HG03565 (cell line): Measurements from ENCODE around the gene CELSR3.

ENCODE experiments used
- ATAC-seq: cut with Tn5 transposase; IDR thresholded peaks from one replicate; pipeline ENCODE4 v1.9.1; 2021; ENCODE audit warnings: mild to moderate bottlenecking, moderate library complexity; ENCODE audit not compliant: unreplicated experiment

Gene CELSR3

DNA sequence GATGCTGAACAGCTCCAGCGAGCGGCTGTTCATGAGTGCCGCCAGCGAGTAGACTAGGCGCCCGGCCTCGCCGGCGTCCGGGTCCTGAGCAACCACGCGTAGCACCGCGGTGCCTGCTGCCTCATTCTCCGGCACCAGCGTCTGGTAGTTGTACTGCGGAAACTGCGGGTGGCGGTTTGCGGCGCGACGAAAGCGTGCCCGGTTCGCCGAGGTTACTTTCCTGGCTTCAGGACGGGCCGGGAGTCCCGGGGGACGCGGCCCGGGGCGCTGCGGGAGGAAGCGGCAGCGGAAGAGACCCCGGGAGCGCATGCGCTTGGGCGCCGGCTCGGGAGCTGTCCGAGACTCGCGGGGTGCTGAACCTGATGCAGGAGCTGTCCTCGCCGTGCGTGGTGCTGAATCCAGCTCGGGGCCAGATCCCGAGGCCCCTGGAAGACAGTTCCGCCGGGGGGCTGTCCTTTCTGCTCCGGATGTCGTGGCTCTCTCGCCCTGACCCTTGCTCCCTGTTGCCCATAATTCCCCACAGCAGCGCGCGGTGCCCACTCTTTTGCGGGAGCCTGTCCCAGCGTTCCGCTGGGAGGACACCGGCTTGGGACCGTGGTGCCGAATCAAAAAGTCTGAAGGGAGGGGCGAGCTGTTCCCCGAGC is 1.1 kb downstream of the CELSR3 start:
- ATAC-seq = no peak

DNA sequence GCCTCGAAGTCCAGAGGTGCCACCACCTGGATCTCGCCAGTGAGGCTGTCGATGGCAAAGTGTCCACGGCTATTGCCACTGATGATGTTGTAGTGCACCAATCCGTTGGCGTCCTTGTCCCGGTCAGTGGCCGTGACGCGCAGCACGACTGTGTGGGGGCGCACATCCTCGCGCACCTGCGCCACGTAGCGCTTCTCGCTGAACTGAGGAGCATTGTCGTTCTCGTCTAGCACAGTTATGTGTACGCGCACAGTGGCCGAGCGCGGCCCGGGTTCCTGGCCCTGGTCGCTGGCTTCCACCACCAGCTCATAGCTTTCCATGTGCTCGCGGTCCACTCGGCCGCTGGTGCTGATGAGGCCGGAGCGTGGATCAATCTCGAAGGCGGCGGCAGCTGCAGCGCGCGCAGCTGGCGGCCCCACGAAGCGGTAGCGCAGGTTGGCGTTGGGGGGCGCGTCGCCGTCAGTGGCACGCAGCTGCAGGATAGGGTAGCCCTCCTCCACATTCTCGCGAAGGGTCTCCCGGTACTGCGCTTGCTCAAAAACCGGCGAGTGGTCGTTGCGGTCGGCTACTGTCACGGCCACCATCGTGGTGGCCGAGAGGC is 1.8 kb downstream of the CELSR3 start:
- no peak for ATAC-seq

DNA sequence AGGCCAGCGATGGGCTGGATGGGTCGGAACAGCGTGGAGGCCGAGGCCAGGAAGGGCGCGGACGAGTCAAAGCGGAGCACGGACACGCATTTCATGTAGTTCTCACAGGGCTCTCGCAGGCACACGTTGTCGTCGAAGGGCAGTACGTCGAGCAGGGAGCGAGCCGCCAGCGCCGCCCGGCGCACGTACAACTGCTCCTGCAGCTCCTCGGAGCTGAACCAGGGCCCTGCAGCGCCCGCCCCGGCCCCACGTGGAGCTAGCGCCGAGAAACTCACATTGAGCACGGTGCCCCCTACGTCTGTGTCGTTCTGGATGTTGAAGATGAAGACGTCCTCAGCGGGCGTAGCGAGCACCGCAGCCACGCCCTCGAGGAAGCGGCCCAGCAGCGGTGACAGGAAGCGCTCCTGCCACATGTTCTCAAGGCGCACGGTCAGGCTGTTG is 5.8 kb downstream of the CELSR3 start:
- no peak for ATAC-seq

DNA sequence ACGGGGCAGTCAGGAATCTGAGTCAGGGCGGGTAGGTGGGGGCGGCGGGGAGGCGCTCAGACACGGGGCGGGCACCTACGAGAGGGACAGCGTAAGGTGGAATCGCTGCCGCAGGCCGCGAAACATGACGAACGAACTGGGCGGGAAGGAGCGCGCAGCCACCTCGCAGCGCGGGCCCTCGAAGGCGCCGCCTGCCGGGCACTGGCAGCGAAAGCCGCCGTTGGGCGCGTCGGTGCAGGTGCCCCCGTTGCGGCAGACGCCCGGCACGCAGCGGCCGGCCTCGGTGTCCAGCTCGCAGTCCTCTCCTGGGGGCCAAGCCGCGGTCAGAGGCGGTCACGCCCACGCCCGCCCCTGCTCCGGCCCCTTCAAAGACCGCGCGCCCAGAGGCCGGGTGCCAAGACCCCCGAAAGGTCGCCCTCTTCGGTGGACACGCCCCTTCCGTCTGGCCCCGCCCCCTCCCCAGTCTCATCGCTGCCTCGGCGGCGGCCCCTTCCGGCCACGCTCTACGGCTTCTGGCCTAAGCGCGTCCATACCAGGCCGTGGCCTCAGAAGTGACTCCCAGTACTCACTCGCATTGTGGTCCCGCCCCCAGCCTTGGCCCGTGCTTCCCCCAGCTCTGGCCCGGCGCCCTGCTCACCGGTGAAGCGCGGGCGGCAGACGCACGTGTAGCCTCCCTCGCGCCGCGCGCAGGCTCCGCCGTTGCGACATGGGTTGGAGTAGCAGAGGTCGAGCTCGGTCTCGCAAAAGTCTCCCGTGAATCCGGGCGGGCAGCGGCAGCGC is 6.4 kb downstream of the CELSR3 start:
- ATAC-seq = peak; percentile 42

DNA sequence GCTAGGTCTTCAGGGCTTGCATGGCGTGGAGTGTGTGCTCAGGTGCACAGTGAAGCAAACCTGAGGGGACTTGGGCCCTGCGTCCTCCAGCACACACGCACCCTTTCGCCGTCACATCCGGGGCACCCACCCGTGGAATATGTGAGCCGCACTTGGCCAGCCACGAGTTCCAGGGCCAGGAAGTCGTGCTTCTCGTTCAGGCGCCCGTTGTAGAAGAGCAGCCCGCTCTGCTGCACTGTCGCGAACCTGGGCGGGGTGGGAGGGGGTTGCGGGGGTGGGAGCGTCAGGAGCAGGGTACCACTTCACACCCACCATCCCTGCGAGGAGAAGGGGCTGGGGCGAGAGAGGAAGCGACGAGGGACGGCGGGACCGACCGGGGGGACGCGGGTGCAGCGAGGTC is 7.1 kb downstream of the CELSR3 start:
- ATAC-seq = no peak

DNA sequence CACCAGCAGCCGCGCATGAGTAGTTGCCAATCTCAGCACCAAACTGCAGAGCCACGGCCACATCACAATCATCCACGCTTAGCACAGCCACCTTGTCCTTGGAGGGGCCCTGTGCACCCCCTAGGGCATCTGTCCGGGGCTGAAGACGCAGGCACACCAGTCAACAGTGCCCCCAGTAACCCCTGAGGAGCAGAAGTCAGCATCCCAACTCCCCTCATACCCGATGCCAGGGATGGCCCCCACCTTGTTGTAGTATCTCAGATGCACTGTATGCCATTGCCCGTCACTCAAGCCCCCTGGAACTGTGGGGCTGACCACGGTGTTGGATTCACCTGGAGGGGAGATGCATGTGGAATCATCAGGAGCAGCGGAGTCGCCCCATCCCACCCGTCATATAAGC is 7.6 kb downstream of the CELSR3 start:
- no peak for ATAC-seq

DNA sequence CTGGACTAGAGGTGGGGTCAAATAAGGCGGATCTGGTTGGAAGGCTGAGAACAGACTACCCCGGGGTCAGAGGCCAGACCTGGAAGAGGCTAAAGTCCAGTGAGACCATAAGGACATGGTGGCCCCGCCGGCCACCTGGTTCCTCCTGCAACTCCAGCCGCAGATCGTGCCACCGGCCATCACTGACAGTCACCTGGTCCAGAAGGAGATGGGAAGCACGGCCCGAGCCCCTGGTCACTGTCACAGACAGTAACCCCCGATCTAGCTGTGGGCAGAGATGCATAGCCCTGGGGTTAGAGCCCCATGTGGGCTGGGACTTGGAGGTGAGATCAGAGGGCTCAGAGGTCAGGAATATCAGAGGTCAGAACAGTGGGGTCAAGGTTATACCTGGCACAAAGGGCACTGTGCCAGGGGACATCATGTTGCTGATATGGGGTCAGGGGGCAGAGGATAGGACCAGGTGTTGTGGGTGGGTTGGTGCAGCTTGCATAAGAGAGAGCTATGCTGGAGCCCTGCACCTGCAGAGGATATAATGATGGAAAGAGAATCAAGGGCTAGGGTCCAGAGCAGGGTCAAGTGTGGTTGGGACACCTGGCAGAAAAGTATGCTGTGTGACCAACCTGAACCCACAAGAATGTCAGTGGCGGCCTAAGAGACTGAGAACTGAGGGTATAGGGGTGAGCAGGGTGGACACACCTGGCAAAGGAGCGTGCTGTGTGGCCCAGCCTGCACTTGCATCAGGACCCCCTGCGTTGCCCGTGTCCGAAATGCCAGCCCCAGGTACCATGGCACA is 9.6 kb downstream of the CELSR3 start:
- ATAC-seq = no peak

DNA sequence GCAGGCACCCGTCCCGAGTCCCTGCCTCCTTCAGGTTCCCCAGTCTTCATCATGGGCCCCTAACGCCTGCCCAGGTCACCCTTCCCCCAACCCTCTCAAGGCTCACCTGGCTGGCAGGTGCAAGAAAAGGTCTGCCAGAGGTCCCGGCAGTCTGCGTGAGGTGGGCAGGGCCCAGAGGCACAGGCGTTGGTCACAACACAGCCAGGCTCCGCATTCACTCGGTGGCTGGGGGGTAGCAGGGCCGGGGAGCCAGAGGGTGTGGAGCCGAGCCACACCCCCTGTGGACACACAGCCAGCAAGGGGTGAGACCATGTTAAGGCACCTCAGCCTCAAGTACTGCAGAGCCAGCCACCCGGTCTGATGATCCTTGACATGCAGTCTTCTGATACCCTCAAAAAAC is 10.9 kb downstream of the CELSR3 start:
- no peak for ATAC-seq

DNA sequence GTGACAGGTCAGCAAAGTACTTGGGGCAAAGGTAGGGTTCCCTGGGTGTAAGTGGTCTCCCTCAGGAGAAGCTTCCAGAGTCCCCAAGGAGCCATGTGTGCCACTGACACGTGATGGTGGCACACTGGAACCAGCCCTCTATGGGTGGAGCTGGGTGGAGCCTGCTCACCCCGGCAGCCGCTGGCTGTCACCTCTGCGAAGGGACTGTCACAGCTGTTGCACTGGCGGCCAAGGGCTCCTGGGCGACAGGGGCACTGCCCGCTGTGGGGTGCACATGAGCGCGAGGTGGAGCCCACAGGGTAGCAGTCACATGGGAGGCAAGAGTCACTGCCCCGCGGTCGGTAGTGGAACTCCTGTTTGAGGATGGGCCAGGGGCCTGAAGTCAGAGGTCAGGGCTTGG is 12.0 kb downstream of the CELSR3 start:
- ATAC-seq = no peak

DNA sequence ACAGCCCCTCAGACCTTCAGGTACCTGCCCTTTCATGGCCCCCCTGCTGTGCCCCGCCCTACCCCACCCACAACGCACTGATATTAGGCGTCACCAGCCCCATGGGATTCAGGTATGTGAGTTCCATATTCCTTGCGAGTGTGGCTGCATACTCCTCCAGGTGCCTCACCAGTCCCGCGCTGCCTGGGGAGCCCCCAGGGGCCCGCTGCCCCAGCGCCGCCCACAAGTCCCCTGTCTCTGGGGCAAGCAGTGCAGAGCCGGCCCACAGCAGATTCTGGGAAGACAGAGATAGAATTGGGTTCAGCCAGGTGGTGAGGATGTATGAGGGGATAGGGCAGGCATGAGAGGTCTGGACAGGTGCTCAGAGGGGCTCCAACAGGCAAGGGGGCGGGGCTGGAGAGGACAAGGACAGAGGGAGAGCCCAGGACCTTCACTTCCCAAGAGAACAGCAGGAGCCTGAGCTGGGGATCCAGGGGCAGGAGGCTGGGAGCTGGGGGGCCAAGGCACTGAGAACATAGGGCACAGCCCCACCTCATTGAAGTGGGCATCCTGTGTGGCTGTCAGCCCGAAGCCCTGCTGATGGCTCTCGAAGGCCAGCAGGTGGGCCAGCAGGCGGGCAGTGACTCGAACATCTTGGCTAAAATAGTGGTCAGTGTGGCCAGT is 14.4 kb downstream of the CELSR3 start:
- ATAC-seq = no peak

DNA sequence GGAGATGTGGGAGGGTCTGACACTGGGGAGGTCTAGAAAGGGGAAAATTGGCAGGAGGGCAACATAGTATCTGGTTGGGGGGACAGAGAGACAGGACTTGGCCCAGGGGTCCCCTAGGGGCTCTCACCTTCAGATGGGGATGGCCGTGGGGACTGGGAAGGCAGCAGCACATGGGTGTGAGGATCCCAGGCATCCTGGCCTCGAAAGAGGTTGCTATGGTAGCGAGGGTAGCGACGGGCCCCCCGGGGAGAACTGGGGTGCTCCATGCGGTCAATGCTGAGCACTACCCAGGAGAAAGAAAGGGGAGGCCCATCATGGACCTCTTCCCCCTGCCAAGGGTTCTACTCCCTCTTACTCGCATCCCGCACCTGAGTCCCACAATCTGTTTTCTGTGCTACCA is 15.0 kb downstream of the CELSR3 start:
- ATAC-seq = no peak

DNA sequence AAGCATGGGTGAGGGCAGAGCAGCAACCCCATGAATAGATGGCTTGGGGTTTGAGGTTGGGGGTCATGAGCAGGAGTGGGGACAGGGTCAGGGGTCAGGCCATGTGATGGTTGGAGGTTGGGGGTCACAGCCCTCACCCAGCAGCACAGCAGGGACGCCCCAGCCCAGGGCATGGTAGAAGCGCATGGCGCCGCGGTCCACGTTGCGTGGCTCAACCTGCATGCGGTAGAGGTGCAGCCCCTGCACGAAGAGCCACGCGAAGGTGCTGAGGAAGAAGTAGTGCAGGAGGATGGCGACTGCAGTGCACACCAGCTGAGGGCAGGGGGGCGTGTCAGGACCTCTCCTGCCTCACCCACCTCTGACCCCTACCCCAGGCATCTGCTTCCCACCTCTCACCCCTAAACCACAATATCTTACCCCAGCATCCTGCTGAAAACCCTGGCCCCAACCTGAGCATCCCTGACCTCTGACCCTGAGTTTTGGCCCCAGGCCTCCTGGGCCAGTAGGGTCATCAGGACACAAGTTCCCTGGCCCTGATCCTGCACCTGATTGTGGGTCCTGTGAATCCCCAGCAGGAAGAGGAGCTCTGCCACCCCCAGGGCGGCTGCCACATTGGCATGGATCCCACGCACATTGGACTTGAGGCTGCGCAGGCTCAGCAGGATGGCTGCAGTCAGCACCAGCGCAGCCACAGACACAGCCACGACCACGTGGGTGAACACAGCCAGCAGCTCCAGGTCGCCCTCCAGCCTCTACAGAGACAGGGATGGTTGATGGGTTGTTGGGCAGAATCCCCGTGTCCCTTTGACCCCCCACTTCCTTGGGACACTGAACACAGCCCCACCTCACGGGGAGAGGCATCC is 17.6 kb downstream of the CELSR3 start:
- no peak for ATAC-seq

DNA sequence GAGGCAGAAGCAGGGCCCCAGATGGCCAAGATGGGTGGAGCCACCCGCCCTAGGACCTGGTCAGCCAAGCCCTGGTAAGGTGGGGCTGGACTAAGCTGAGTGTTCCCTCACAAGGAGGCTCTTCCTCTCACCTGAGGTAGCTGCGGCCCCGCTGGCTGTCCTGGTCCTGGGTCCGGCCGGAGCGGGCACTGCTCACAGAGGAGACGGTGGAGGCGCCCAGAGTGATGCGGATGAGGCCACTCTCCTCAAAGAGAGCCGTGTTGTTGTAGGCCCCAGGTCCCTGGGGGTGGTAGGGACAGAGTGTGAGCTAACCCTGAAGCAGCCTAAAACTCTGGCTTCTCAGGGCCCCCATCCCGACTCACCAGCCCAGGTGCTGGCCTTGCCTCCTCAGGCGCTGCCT is 20.1 kb downstream of the CELSR3 start:
- no peak for ATAC-seq

DNA sequence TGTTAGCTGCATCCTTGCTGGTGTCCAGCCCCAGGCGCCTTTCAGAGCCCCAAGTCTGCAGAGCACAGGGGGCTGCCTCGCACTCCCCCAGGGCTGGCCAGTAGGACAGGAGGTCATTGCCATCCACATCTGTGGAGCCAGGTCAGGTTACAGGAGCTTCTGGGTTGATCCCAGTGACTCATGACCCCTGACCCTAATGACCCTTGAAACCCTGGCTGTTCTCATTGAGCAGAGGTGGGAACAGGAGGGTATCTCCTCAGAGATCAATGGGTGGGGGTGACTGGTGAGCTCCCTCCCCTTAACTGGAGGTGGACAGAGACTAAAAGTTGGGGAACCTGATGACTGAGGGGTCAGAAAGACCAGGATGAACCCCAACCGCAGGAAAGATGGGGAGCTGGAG is 21.3 kb downstream of the CELSR3 start:
- ATAC-seq = no peak

DNA sequence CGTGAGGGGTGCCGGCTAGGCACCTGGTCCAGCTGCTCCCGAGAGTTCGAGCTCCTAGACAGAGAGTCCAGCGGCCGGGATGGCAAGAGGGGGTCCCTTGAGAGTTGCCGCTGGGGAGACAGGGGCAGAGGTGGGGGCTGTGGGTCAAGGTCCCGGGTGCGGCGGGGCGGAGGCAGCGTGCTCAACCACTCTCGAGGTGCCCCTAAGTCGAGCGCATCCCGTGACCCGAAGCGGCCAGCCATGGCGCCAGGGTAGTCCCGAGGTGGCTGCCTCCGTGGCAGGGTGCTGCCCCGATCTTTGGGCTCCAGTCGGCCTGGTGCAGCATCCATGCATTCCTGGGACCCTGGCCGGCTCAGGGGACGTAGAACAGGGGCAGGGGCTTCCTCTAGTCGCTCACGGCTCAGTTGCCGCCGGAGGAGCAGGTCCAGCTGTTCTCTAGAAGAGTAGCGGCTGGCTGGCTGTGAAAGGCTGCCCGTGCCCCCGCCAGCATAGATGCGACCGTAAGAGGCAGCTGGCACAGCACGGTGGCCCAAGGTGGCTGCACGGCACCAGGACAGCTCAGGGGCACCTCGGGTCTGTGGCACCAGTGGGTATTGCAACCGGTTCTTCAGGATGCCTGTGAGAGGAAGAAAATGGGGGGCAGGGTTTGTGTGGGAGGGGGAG is 22.6 kb downstream of the CELSR3 start:
- no peak for ATAC-seq

DNA sequence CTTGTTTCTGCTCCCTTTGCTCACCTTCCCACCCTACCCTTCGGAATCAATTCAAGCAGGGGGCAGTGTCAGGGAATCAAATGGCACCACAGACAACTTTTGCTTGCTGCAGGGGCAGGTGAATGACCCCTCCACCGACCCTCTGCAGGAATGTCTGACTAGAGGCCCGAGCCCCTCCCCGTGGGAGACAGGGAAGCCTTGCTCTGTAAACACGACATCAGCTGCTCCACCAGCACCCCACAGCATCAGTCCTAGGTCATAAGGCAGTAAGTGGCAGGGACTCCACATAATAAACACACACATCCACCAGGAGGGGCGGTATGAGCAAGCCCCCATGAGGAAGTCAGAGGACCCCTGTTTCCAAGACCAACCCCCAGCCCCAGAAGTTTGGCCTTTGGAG is 25.4 kb downstream of the CELSR3 start:
- ATAC-seq = no peak

DNA sequence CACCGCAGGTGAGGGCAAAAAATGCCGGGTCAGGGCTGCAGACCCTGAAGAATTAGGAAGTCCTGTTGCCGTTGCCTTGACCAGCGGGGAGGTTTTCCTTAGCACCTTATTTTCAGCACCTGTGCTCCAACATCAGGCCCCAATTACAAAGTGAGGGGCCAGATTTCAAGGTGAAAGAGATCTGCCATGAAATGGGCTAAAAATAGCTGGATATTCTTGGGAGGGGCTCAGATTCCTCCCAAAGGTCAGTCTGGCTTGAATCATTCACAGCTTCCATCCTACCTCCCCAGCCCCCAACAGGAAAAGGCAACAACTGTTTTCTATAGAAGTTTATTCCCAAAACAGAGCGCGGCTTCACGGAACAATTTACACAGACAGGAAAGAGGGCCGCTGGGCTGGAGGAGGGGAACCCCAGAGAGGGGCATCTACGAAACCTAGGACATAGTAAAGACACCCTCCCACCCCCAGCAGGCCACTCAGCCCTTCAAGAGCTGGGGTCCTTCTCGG is 26.5 kb downstream of the CELSR3 start:
- no peak for ATAC-seq

DNA sequence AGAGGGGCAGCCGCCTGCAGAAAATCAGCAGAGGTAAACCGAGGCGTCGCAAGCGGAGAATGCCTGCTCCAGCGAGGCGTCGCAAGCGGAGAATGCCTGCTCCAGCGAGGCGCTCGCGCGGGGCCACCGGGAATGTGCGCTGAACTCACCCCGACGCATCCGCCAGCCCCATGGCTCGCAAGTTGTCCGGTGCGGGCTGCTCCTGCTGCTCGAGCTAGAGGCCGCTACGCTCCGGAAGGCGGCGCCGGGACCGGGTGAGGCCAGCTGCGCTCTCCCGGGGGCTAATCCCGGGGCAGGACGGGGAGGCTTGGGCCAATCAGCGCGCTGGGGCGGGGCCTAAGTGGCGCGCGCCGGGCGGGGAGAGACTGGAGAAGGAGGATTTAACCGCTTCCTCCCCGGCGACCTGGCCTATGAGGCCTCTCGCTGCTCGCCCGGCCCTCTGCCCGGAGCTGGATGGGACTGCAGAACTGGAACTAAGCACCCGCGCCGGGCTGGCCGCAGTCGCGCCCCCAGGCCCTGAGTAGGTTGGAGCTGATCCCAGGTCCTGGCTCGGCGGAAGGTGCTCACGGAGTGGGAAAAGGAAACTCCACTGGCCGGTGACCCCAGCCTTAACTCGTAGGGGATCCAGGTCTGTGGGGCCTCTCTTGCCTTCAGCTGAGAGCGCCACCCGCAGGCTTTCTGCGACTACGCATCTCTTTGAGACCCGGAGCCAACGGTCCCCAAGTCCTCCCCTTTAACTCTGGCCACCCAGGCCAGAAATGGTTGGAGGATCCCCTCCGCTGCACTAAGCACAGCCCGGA is 27.3 kb downstream of the CELSR3 start, which contains the start of gene SLC26A6:
Gene SLC26A6, minus strand, starts transcription at position 240 of the 800 bp plus-strand sequence. Its CDS starts 68 bp downstream, at position 172.
- peak; percentile 80 for ATAC-seq
